ENCODE results near the gene VEGFD. TPM values are rescaled to one million over a fixed set of nuclear protein-coding genes. Genes with fewer than 3 reads are reported as not detected.

Gene VEGFD, protein sequence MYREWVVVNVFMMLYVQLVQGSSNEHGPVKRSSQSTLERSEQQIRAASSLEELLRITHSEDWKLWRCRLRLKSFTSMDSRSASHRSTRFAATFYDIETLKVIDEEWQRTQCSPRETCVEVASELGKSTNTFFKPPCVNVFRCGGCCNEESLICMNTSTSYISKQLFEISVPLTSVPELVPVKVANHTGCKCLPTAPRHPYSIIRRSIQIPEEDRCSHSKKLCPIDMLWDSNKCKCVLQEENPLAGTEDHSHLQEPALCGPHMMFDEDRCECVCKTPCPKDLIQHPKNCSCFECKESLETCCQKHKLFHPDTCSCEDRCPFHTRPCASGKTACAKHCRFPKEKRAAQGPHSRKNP
- not detected for total RNA-seq

DNA sequence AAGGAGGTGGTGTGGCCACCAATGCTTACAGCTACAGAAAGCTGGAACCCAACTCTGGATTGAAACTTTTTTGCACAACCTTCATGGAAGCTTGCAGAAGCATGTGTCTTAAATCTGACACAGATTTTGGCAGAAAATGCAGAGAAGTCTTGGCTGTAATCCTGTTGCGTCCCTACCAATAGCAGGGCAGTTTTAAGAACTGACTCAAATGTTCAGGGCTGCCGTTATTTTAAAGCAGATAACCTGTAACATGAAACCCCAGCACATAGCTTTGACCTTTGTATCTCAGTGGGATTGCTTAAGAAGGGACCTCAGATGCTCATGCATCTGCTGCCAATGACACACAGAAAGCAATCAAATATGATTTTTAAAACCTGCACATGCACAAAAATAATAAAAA, at the start of gene VEGFD:
VEGFD (minus strand) TSS at position 110 of the 400 bp plus-strand sequence. CDS start 467 bp downstream, outside the sequence.

GRCh38 chrX:15335135-15336022, 48.8 kb downstream of the VEGFD start, which contains the start of gene PIGA:
PIGA (minus strand) TSS chrX:15335523; CDS start chrX:15331930, 3,593 bp downstream.

DNA sequence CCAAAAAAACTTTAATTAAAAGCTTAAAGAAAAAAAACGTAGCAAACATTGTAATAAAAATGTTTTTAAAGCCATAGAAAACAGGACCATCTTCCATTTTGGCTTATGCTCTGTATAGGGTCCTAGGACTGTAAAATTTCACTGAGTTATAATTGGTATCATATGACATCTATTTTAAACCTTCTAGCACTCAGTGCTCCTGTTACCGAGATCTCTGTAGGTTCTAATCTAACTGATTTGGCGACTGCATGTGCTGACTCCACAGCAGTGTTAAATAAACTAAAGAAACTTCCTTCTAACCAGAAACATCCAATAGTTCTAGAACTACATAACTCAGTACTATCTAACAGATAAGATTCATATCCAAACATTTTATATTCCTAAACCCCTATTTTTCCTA, 68.7 kb downstream of the VEGFD start, which contains the start of gene ASB11:
ASB11 (minus strand) TSS at position 132 of the 400 bp plus-strand sequence; CDS start at position 97, 35 bp downstream.

Other genes with a start within 250 kb of the VEGFD start
- under 1 TPM; 0.58 TPM for gene ASB9, start 114.3 kb downstream of the VEGFD start, total RNA-seq
- not detected for gene ASB11, start 68.8 kb downstream of the VEGFD start, total RNA-seq
- gene PIGA, start 48.9 kb downstream of the VEGFD start, total RNA-seq: 10 to 100 TPM; 23.5 to 24.0 TPM
- gene PIR, start 108.9 kb upstream of the VEGFD start, total RNA-seq: 1 to 10 TPM; 2.4 to 3.0 TPM
- gene BMX, start 116.4 kb upstream of the VEGFD start, total RNA-seq: not detected
- gene ACE2, start 216.5 kb upstream of the VEGFD start, total RNA-seq: not detected

All from activated naive CD4-positive, alpha-beta T cell treated with anti-CD3 and anti-CD28 coated beads, Interleukin-2, amount 10 ng/mL, durations not matched to agents 5 hours and 36 hours (primary cell).